Endothelial cell of umbilical vein (primary cell): ENCODE results near the gene GBP7. TPM values are rescaled to one million over a fixed set of nuclear protein-coding genes. Genes with fewer than 3 reads are reported as not detected.

Experiments
- BruUV-seq: library from RNA; stranded (reverse); fragments of 400-500 nt; replicated peaks from 2 replicates; lab custom pipeline; 2021; lab: Mats Ljungman, UMichigan
- CTCF ChIA-PET: fragments of 300-600, 350-600 bp; sonication (Branson Sonifier 250); formaldehyde crosslinking; loops from one replicate; lab custom pipeline; 2021; ENCODE audit warnings: antibody characterized with exemption, inconsistent platforms; lab: Charles Lee
- POLR2A ChIA-PET: fragments of 300-600, 350-600 bp; sonication (Branson Sonifier 250); formaldehyde crosslinking; loops from one replicate; lab custom pipeline; 2021; ENCODE audit warnings: antibody characterized with exemption, inconsistent platforms; lab: Charles Lee
- DNase-seq: peaks from one replicate; pipeline ENCODE4 v3.0.0-alpha.2; 2011; ENCODE audit warnings: low read depth, low spot score
- FAIRE-seq: peaks from 2 replicates; lab custom pipeline; 2011; peaks lifted over from hg19 to GRCh38; lab: Jason Lieb, UNC
- H2AFZ ChIP-seq: 2 replicates; pipeline ENCODE4 v1.6.0; 2012; ENCODE audit warnings: low read depth, low read length, control low read depth, inconsistent platforms
- H3K27ac ChIP-seq: 2 replicates; pipeline ENCODE4 v1.5.1; 2011; ENCODE audit warnings: low read depth, mild to moderate bottlenecking, control low read depth, low read length, moderate library complexity; ENCODE audit not compliant: insufficient read depth
- H3K27me3 ChIP-seq, 2 experiments: 2 replicates each; pipeline versions ENCODE4 v1.6.0 to v1.6.1; 2011; ENCODE audit warnings: low read length in 2 of 2, mixed read lengths in 1 of 2; ENCODE audit not compliant: control insufficient read depth in 2 of 2, insufficient read depth in 2 of 2
- H3K36me3 ChIP-seq, 2 experiments: 2 replicates in 1 of 2; 3 replicates in 1 of 2; pipeline ENCODE4 v1.5.1; 2011; ENCODE audit warnings: low read length in 2 of 2, mild to moderate bottlenecking in 1 of 2, moderate library complexity in 1 of 2; ENCODE audit not compliant: control insufficient read depth in 2 of 2, insufficient read depth in 2 of 2; ENCODE audit errors: extremely low read depth in 1 of 2
- H3K4me1 ChIP-seq: 3 replicates; pipeline ENCODE4 v1.5.1; 2011; ENCODE audit warnings: mild to moderate bottlenecking, low read length; ENCODE audit not compliant: control insufficient read depth, insufficient read depth; ENCODE audit errors: extremely low read depth
- H3K4me2 ChIP-seq: 2 replicates; pipeline ENCODE4 v1.6.1; 2011; ENCODE audit warnings: low read length, control low read depth, mixed read lengths; ENCODE audit not compliant: insufficient read depth
- H3K4me3 ChIP-seq, 3 experiments: fragments of 200-600 bp in 1 of 3; sonication (generic), shearing (Covaris generic) in 1 of 3; replicated peaks in 1 of 3; 2 replicates each; pipeline ENCODE4 v1.5.1; 2011 to 2016; ENCODE audit warnings: control low read depth in 3 of 3, low read length in 3 of 3, mild to moderate bottlenecking in 2 of 3, inconsistent platforms in 1 of 3, low read depth in 1 of 3, moderate library complexity in 1 of 3; ENCODE audit not compliant: insufficient read depth in 1 of 3
- H3K79me2 ChIP-seq: 2 replicates; pipeline ENCODE4 v1.6.0; 2012; ENCODE audit warnings: low read length, inconsistent platforms; ENCODE audit not compliant: control insufficient read depth, insufficient read depth
- H3K9ac ChIP-seq: replicated peaks from 2 replicates; pipeline ENCODE3; 2011; ENCODE audit warnings: low read length, control low read depth; ENCODE audit not compliant: insufficient read depth; ENCODE audit errors: extremely low read depth
- H3K9me1 ChIP-seq: replicated peaks from 3 replicates; pipeline ENCODE4 v1.6.0; 2011; ENCODE audit warnings: mild to moderate bottlenecking, low read length; ENCODE audit not compliant: control insufficient read depth, insufficient read depth; ENCODE audit errors: extremely low read depth
- H3K9me3 ChIP-seq: replicated peaks from 2 replicates; pipeline ENCODE4 v1.5.1; 2012; ENCODE audit warnings: low read length, inconsistent platforms; ENCODE audit not compliant: control insufficient read depth, insufficient read depth
- H4K20me1 ChIP-seq: replicated peaks from 2 replicates; pipeline ENCODE3; 2011; ENCODE audit warnings: mild to moderate bottlenecking, low read length; ENCODE audit not compliant: control insufficient read depth, insufficient read depth; ENCODE audit errors: extremely low read depth
- EZH2 ChIP-seq: IDR thresholded peaks from 2 replicates; pipeline ENCODE4 v1.6.1; 2012; ENCODE audit warnings: borderline replicate concordance, low read depth, mild to moderate bottlenecking, moderate library complexity, low read length, inconsistent platforms; ENCODE audit not compliant: severe bottlenecking
- FOS ChIP-seq: IDR thresholded peaks from 2 replicates; pipeline ENCODE4 v1.6.1; 2011; ENCODE audit warnings: mild to moderate bottlenecking, low read length, moderate library complexity, borderline replicate concordance; ENCODE audit not compliant: insufficient read depth
- GATA2 ChIP-seq: IDR thresholded peaks from 2 replicates; pipeline ENCODE4 v1.7.0; 2011; ENCODE audit warnings: low read depth, mild to moderate bottlenecking, moderate library complexity, mixed read lengths, low read length; ENCODE audit not compliant: insufficient read length, insufficient read depth
- JUN ChIP-seq: IDR thresholded peaks from 2 replicates; pipeline ENCODE4 v1.6.1; 2011; ENCODE audit warnings: borderline replicate concordance, low read depth; ENCODE audit not compliant: insufficient read length, insufficient read depth
- MYC ChIP-seq: IDR thresholded peaks from one replicate; pipeline ENCODE4 v1.6.1; 2011; ENCODE audit warnings: mild to moderate bottlenecking, low read depth, low read length
- POLR2A ChIP-seq: IDR thresholded peaks from 2 replicates; pipeline ENCODE4 v1.6.1; 2012; ENCODE audit warnings: low read depth, mild to moderate bottlenecking, control low read depth, low read length
- POLR2AphosphoS5 ChIP-seq: IDR thresholded peaks from 2 replicates; pipeline ENCODE4 v1.6.1; 2012; ENCODE audit warnings: low read depth, mild to moderate bottlenecking, control low read depth, low read length, moderate library complexity; ENCODE audit not compliant: insufficient read depth
- dilution Hi-C: fragments of 300-500 bp; cut with MboI; formaldehyde crosslinking; loops from one replicate; pipeline ENCODE4 v1.15.0; 2019; ENCODE audit warnings: low sequenced_read_pairs; ENCODE audit not compliant: extremely low pct_ligation_motif_present
- intact Hi-C: fragments of 100-400 bp; cut with micrococcal nuclease; formaldehyde crosslinking; loops from one replicate; pipeline ENCODE4 v1.10.0; 2022
- polyA plus RNA-seq, 4 experiments: library from polyadenylated mRNA; depleted of rRNA in 3 of 4; stranded (reverse) in 3 of 4; unstranded in 1 of 4; fragments of >200 nt; gene quantifications; 2 replicates each; pipeline versions ENCODE4 v1.2.1 to v1.2.3, GENCODE V29; 2011 to 2012; ENCODE audit warnings: missing spikeins in 1 of 4
- total RNA-seq: library from RNA; stranded (reverse); gene quantifications from 2 replicates; pipeline ENCODE4 v1.2.3, GENCODE V29; 2021
- TF ChIP-seq, protein P1 (sequence below), 2 donors: IDR thresholded peaks; 1 replicate in 1 of 2; 2 replicates in 1 of 2; pipeline ENCODE4 v1.5.1; 2011; ENCODE audit warnings: low read length in 2 of 2, mild to moderate bottlenecking in 2 of 2, moderate library complexity in 2 of 2, control low read depth in 1 of 2, inconsistent platforms in 1 of 2, low read depth in 1 of 2; ENCODE audit not compliant: insufficient read depth in 1 of 2; ENCODE audit errors: extremely low read depth in 1 of 2
- TF ChIP-seq, protein P2 (sequence below): IDR thresholded peaks from 2 replicates; pipeline ENCODE4 v1.6.1; 2011; ENCODE audit not compliant: insufficient read depth, insufficient read length

GBP7 gene
- total and polyA plus RNA-seq, 2 donors (not counting 3 experiments of a cell fraction or from before 2014, with no cell fraction given) = not detected

DNA sequence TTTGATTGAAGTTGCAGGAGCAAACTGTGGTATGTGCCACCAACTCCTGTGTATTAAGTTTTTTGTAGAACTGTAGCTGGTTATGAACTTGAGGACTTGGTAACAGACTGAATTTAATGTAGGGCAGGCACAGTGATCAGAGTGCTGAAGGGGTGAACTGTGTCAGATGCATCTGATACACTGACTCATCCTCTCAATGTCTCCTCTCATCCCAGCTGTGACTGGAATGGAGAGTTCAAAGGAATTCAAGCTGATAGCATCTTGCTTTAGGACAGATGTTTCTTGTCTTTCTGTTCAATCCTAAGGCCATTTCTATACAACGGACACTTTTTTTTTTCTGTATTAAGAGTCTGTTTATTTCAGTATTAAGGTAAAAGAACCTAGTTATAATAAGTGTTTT lies 85.8 kb downstream of the GBP7 start:
- FAIRE-seq = no peak
- CTCF ChIA-PET = no interaction called here

More for the DNA sequence above, 85.8 kb downstream of the GBP7 start:
- Histone ChIP-seq H3K9ac (no peak overlapping the region), H3K4me2 (no peak overlapping the region), H4K20me1 (no peaks in the 10 kb centered on the region), H3K4me1 (no peaks in the 10 kb centered on the region), H3K9me3 (no peaks in the 10 kb centered on the region), H3K27ac (no peak overlapping the region), H2AFZ (no peak overlapping the region), H3K9me1 (no peaks in the 10 kb centered on the region), H3K79me2 (no peaks in the 10 kb centered on the region), H3K36me3 (no peaks in the 10 kb centered on the region), H3K27me3 (no peaks in the 10 kb centered on the region), H3K4me3 (no peak overlapping the region)
- POLR2A ChIA-PET = no interaction called here
- DNase-seq = no peak
- no TSS peak for BruUV-seq
- dilution Hi-C loops (no loop called here), intact Hi-C loops (loop anchor here (5.0 kb wide), 1 partner anchor 118 kb away; no protein-coding TSS in a partner anchor)
- TF ChIP-seq POLR2AphosphoS5 (no peak), FOS (no peak), GATA2 (no peak), POLR2A (no peak), MYC (no peak), EZH2 (no peak), JUN (no peak)
- TF ChIP-seq, protein P1, sequence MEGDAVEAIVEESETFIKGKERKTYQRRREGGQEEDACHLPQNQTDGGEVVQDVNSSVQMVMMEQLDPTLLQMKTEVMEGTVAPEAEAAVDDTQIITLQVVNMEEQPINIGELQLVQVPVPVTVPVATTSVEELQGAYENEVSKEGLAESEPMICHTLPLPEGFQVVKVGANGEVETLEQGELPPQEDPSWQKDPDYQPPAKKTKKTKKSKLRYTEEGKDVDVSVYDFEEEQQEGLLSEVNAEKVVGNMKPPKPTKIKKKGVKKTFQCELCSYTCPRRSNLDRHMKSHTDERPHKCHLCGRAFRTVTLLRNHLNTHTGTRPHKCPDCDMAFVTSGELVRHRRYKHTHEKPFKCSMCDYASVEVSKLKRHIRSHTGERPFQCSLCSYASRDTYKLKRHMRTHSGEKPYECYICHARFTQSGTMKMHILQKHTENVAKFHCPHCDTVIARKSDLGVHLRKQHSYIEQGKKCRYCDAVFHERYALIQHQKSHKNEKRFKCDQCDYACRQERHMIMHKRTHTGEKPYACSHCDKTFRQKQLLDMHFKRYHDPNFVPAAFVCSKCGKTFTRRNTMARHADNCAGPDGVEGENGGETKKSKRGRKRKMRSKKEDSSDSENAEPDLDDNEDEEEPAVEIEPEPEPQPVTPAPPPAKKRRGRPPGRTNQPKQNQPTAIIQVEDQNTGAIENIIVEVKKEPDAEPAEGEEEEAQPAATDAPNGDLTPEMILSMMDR (IDR thresholded peaks at IDR 0.05; ENCODE audit: extremely low read depth in 1 of 2, insufficient read depth in 1 of 2, low read depth in 1 of 2, low read length in 2 of 2) = no peak
- TF ChIP-seq, protein P2, sequence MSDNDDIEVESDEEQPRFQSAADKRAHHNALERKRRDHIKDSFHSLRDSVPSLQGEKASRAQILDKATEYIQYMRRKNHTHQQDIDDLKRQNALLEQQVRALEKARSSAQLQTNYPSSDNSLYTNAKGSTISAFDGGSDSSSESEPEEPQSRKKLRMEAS = no peak
